Hepatocyte (in vitro differentiated cells): ENCODE data around the gene RNF39. TPM values are rescaled to one million over a fixed set of nuclear protein-coding genes. Genes with fewer than 3 reads are reported as not detected.

Experiments used
- DNase-seq: peaks from one replicate; pipeline ENCODE4 v3.0.0-alpha.2; 2016; ENCODE audit warnings: low spot score
- H2AFZ ChIP-seq: fragments of 200-600 bp; sonication (generic); 2 replicates; pipeline ENCODE4 v1.6.0; 2016; ENCODE audit warnings: antibody characterized with exemption, mild to moderate bottlenecking
- H3K27ac ChIP-seq: fragments of 200-600 bp; sonication (generic); 2 replicates; pipeline ENCODE4 v1.5.1; 2016; ENCODE audit warnings: mild to moderate bottlenecking
- H3K27me3 ChIP-seq: fragments of 200-600 bp; sonication (generic); 2 replicates; pipeline ENCODE4 v1.6.1; 2016
- H3K36me3 ChIP-seq: fragments of 200-600 bp; sonication (generic); replicated peaks from 2 replicates; pipeline ENCODE4 v1.5.1; 2016; ENCODE audit warnings: low read depth; ENCODE audit not compliant: insufficient read depth
- H3K4me1 ChIP-seq: fragments of 200-600 bp; sonication (generic); 2 replicates; pipeline ENCODE4 v1.5.1; 2016; ENCODE audit warnings: mild to moderate bottlenecking, moderate library complexity; ENCODE audit not compliant: insufficient read depth
- H3K4me2 ChIP-seq: fragments of 200-600 bp; sonication (generic); 2 replicates; pipeline ENCODE4 v1.6.0; 2016
- H3K4me3 ChIP-seq: fragments of 200-600 bp; sonication (generic); 2 replicates; pipeline ENCODE4 v1.5.1; 2016; ENCODE audit warnings: mild to moderate bottlenecking
- H3K79me2 ChIP-seq: fragments of 200-600 bp; sonication (generic); 2 replicates; pipeline ENCODE4 v1.6.0; 2017; ENCODE audit warnings: mild to moderate bottlenecking
- H3K9me2 ChIP-seq: fragments of 200-600 bp; sonication (generic); replicated peaks from 2 replicates; pipeline ENCODE4 v1.6.0; 2017; ENCODE audit warnings: mild to moderate bottlenecking; ENCODE audit not compliant: insufficient read depth
- H3K9me3 ChIP-seq: fragments of 200-600 bp; sonication (generic); 2 replicates; pipeline ENCODE4 v1.5.1; 2016; ENCODE audit warnings: low read depth, mild to moderate bottlenecking
- H4K20me1 ChIP-seq: fragments of 200-600 bp; sonication (generic); 2 replicates; pipeline ENCODE4 v1.6.0; 2016; ENCODE audit warnings: mild to moderate bottlenecking; ENCODE audit not compliant: insufficient read depth, poor library complexity, severe bottlenecking
- CTCF ChIP-seq: fragments of 200-600 bp; sonication (generic); IDR thresholded peaks from 2 replicates; pipeline ENCODE4 v1.5.1; 2016; ENCODE audit warnings: antibody characterized with exemption, mild to moderate bottlenecking; ENCODE audit not compliant: poor library complexity
- EZH2 ChIP-seq: fragments of 200-600 bp; sonication (generic); IDR thresholded peaks from 2 replicates; pipeline ENCODE4 v1.6.1; 2016; ENCODE audit warnings: antibody characterized with exemption, mild to moderate bottlenecking, borderline replicate concordance
- EZH2phosphoT487 ChIP-seq: fragments of 200-600 bp; sonication (generic); IDR thresholded peaks from one replicate; pipeline ENCODE4 v1.6.1; 2018; ENCODE audit warnings: antibody characterized with exemption, mild to moderate bottlenecking, low read depth, moderate library complexity; ENCODE audit not compliant: unreplicated experiment, severe bottlenecking
- whole genome bisulfite sequencing: methylation state at CpG from one replicate; pipeline ENCODE4 v1.1.6; 2016; ENCODE audit warnings: low lambda C conversion rate; ENCODE audit errors: missing lambda C conversion rate; 5-methylcytosine and 5-hydroxymethylcytosine counted together
- polyA plus RNA-seq: library from polyadenylated mRNA; unstranded; fragments of >200 nt; fragmentation: Nextera tagmentation; extraction: Ambion mirVana; gene quantifications from 2 replicates; pipeline ENCODE4 v1.2.1, GENCODE V29; 2016
- total RNA-seq: library from RNA; depleted of rRNA; stranded (reverse); fragments of >200 nt; gene quantifications from 2 replicates; pipeline ENCODE4 v1.2.3, GENCODE V29; 2014

The RNF39 gene
- total and polyA plus RNA-seq, 2 experiments from 2014 or later: 0.73 to 3.3 TPM

- 95% methylated on average over 7 of the region's 7 CpGs for WGBS
- no peak for DNase-seq
- no peaks in the 10 kb centered on the region for H4K20me1 ChIP-seq
- H3K27ac ChIP-seq: peak overlapping the region; percentile 96
- H3K9me2 ChIP-seq: no peaks in the 10 kb centered on the region
- H3K4me1 ChIP-seq: peaks cover 14% of the 10 kb centered on the region
- H3K9me3 ChIP-seq: no peaks in the 10 kb centered on the region
- H3K4me3 ChIP-seq: peak overlapping the region; percentile 50
- peak overlapping the region; percentile 90 for H3K4me2 ChIP-seq
- no peaks in the 10 kb centered on the region for H3K36me3 ChIP-seq
- no peak for TF ChIP-seq CTCF
- TF ChIP-seq EZH2phosphoT487: no peak
- no peak for TF ChIP-seq EZH2
- peak overlapping the region; percentile 67 for H2AFZ ChIP-seq
- peaks cover 35% of the 10 kb centered on the region for H3K79me2 ChIP-seq
- no peaks in the 10 kb centered on the region for H3K27me3 ChIP-seq
Measured at GRCh38 chr6:30062471-30063178, 12.9 kb downstream of the RNF39 start.

GRCh38 chr6:30061858-30062458 is 13.6 kb downstream of the RNF39 start:
- Histone ChIP-seq H3K4me3 (peak overlapping the region; percentile 50), H3K9me3 (no peaks in the 10 kb centered on the region), H3K36me3 (no peaks in the 10 kb centered on the region), H3K27me3 (no peaks in the 10 kb centered on the region), H4K20me1 (no peaks in the 10 kb centered on the region), H2AFZ (peak overlapping the region; percentile 67), H3K4me2 (peak overlapping the region; percentile 90), H3K79me2 (peaks cover 32% of the 10 kb centered on the region), H3K27ac (peak overlapping the region; percentile 96), H3K4me1 (peaks cover 14% of the 10 kb centered on the region), H3K9me2 (no peaks in the 10 kb centered on the region)
- WGBS: 65% methylated on average over 13 of the region's 13 CpGs
- peak; percentile 29 for DNase-seq
- TF ChIP-seq EZH2phosphoT487 (no peak), EZH2 (no peak), CTCF (no peak)

- under 1% methylated on average over 48 of the region's 48 CpGs for WGBS
- no peaks in the 10 kb centered on the region for H3K9me2 ChIP-seq
- peak within 1 kb of the TSS; percentile 95 for H3K4me2 ChIP-seq
- DNase-seq: peak; percentile 99
- peak within 1 kb of the TSS; percentile 96 for H3K27ac ChIP-seq
- H3K4me1 ChIP-seq: peaks cover 14% of the 10 kb centered on the region
- peaks cover 32% of the 10 kb centered on the region for H3K79me2 ChIP-seq
- H3K27me3 ChIP-seq: no peaks in the 10 kb centered on the region
- H3K9me3 ChIP-seq: no peaks in the 10 kb centered on the region
- no peaks in the 10 kb centered on the region for H4K20me1 ChIP-seq
- TF ChIP-seq CTCF (no peak), EZH2phosphoT487 (no peak)
- peak within 1 kb of the TSS; percentile 97 for H2AFZ ChIP-seq
- H3K36me3 ChIP-seq: no peaks in the 10 kb centered on the region
- peak within 1 kb of the TSS; percentile 94 for H3K4me3 ChIP-seq
Measured at GRCh38 chr6:30061092-30061857, 14.3 kb downstream of the RNF39 start, which contains the start of gene POLR1H. Gene POLR1H, plus strand, starts transcription at chr6:30061265. Its CDS starts 260 bp downstream, at chr6:30061525.
